Psoas muscle (tissue), 8 donors: Measurements from ENCODE around the gene SLC16A12. TPM values are rescaled to one million over a fixed set of nuclear protein-coding genes. Genes with fewer than 3 reads are reported as not detected.

Experiments
- ATAC-seq, 4 donors: fragments of 200-7000 bp; cut with Tn5 transposase; one replicate each; pipeline ENCODE4 v1.9.1; 2020; ENCODE audit warnings: moderate library complexity in 3 of 4, mild to moderate bottlenecking in 2 of 4
- DNase-seq, 2 donors: peaks; one replicate each; pipeline ENCODE4 v3.0.0-alpha.2; 2020
- H3K27ac ChIP-seq: fragments of 200-600 bp; one replicate; pipeline ENCODE4 v1.8.0; 2022
- H3K27me3 ChIP-seq, 3 donors: fragments of 200-600 bp in 1 of 3; one replicate each; pipeline versions ENCODE4 v1.6.1 to v1.8.0; 2013 to 2022; ENCODE audit warnings: low read length in 2 of 3, mild to moderate bottlenecking in 2 of 3, moderate library complexity in 1 of 3; ENCODE audit not compliant: insufficient read depth in 3 of 3
- H3K36me3 ChIP-seq, 2 donors: fragments of 200-600 bp in 1 of 2; one replicate each; pipeline versions ENCODE4 v1.6.1 to v1.8.0; 2013 to 2022; ENCODE audit warnings: low read depth in 1 of 2, mild to moderate bottlenecking in 1 of 2, moderate library complexity in 1 of 2; ENCODE audit not compliant: insufficient read depth in 1 of 2
- H3K4me1 ChIP-seq: fragments of 200-600 bp; one replicate; pipeline ENCODE4 v1.8.0; 2022
- H3K4me3 ChIP-seq: fragments of 200-600 bp; one replicate; pipeline ENCODE4 v1.8.0; 2022; ENCODE audit warnings: mild to moderate bottlenecking
- H3K9me3 ChIP-seq: fragments of 200-600 bp; one replicate; pipeline ENCODE4 v1.8.0; 2022
- WGBS, 3 donors: extraction: QIAGEN DNeasy Blood & Tissue Kit; methylation state at CpG; one replicate each; pipeline versions ENCODE4 v1.1.6 to v1.1.7; 2013; 5-methylcytosine and 5-hydroxymethylcytosine counted together
- intact Hi-C, 2 donors: fragments of 100-400 bp; cut with DNase I; formaldehyde crosslinking; loops; one replicate each; pipeline versions ENCODE4 v1.11.0 to v1.14.2; 2022
- polyA plus RNA-seq, 3 donors: library from polyadenylated mRNA; stranded (reverse); fragments of 200-250 nt; gene quantifications; one replicate each; pipeline ENCODE4 v1.2.3, GENCODE V29; 2013
- total RNA-seq, 4 donors: library from RNA; stranded (reverse); fragmentation: NEBNext Ultra II Directional in 2 of 4; extraction: Animal tissue kit (Norgen Biotek cat#: 25700) in 2 of 4; gene quantifications; one replicate each; pipeline versions ENCODE4 v1.2.1 to v1.2.4, GENCODE V29; 2021 to 2023
- TF ChIP-seq, protein P1 (sequence below): fragments of 200-600 bp; IDR thresholded peaks from one replicate; pipeline ENCODE4 v1.8.0; 2022; ENCODE audit warnings: antibody characterized with exemption
- donor health status: healthy with polysubstance abuse.
- donor health status: DM: no; HTN: no; CAD: no; lungs with moderate emphysema.
- donor health status: Bipolar disorder and iron deficiency.
- donor health status: healthy.
- donor health status: DM: yes; HTN: yes; CAD: no.
- donor health status: DM: no; HTN: no; CAD: no.
- donor health status: DM: no; HTN: no; CAD: no.
- donor health status: DM: yes; HTN: yes; CAD: no.

SLC16A12 gene
- total and polyA plus RNA-seq, 7 donors = 0.74 to 1.9 (median 1.2) TPM

DNA sequence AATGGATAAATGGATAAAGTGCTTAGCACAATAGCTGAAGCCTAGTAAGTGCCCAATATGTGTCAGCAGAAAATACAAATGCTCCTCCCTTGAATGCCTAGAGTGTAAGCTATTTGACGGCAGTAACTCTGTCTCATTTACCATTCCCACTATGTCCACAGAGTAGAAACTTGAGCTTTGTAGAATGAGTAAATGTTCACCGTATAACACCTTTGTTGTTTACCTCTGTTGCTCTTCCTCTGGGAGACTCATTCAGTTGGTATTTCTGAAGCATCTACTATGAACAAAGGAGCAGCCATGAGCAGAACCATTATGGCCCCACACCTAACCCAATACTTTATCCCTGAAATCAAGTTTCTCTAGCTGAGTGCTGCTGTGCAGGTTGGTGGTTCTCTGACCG, 8.4 kb upstream of the SLC16A12 start:
- no peak overlapping the region for H3K4me3 ChIP-seq
- H3K27ac ChIP-seq = no peak overlapping the region
- H3K36me3 ChIP-seq = no peaks in the 10 kb centered on the region
- ATAC-seq (no peak), DNase-seq (no peak)
- TF ChIP-seq, protein P1, sequence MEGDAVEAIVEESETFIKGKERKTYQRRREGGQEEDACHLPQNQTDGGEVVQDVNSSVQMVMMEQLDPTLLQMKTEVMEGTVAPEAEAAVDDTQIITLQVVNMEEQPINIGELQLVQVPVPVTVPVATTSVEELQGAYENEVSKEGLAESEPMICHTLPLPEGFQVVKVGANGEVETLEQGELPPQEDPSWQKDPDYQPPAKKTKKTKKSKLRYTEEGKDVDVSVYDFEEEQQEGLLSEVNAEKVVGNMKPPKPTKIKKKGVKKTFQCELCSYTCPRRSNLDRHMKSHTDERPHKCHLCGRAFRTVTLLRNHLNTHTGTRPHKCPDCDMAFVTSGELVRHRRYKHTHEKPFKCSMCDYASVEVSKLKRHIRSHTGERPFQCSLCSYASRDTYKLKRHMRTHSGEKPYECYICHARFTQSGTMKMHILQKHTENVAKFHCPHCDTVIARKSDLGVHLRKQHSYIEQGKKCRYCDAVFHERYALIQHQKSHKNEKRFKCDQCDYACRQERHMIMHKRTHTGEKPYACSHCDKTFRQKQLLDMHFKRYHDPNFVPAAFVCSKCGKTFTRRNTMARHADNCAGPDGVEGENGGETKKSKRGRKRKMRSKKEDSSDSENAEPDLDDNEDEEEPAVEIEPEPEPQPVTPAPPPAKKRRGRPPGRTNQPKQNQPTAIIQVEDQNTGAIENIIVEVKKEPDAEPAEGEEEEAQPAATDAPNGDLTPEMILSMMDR = no peak
- peaks cover 0 to 4% (median 0%) of the 10 kb centered on the region in 3 donors for H3K27me3 ChIP-seq
- 77 to 89% (median 88%) methylated on average over 3 of the region's 3 CpGs for WGBS, 3 donors
- H3K4me1 ChIP-seq = no peaks in the 10 kb centered on the region
- intact Hi-C loops = no loop called here
- H3K9me3 ChIP-seq = no peaks in the 10 kb centered on the region

DNA sequence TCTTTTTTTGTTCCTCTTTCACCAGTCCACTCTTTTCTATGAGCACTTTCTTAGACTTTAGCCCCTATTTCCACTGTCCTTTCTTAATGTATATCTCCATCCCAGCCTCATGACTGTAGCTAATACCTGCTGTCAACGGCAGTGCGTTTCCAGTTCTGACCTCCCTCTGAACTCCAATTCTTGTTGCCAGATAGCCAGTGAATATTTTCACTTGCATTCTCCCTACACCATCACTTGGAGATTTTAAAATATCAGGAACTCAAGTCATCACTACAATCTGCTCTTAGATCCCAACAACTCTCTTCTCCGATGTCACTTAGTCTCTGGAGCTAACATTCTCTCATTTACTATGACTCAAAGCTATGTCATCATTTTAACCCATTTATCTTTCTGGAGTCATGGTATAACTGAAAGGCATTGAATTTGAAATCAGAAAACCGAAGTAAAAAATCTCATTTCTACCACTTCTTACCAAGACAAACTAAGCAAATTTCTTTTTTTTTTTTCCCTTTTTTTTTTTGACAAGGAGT, 5.1 kb upstream of the SLC16A12 start:
- DNase-seq = no peak
- Histone ChIP-seq H3K27ac (no peak overlapping the region), H3K27me3 (peaks cover 0 to 22% (median 0%) of the 10 kb centered on the region in 3 donors), H3K36me3 (no peaks in the 10 kb centered on the region), H3K9me3 (no peaks in the 10 kb centered on the region), H3K4me1 (peaks cover 3% of the 10 kb centered on the region), H3K4me3 (no peak overlapping the region)
- ATAC-seq = no peak
- TF ChIP-seq, protein P1 = no peak
- WGBS, 3 donors = 77 to 86% (median 79%) methylated on average over 4 of the region's 4 CpGs
- intact Hi-C loops = no loop called here

DNA sequence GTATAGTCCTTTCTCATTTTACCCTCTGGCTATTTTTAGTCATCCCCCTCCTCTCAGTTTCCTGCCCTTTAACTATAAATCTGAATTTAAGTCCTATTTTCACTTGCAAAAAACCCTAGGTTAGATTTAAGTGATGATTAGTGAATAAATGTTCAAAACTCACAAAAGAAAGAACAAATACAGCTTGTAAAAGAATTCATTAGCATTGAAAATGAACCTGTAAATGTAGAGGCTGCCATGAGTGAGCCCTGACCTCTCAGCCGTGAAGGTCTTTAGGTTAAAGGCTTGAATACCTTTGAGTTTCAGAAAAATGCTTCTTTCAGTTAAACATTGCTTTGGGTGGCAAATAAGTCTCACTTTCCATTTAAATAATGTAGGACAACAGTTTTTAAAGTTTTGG, 2.0 kb upstream of the SLC16A12 start:
- Histone ChIP-seq H3K9me3 (no peaks in the 10 kb centered on the region), H3K27me3 (peaks cover 2 to 50% (median 2%) of the 10 kb centered on the region in 3 donors), H3K4me1 (peaks cover 7% of the 10 kb centered on the region), H3K4me3 (no peak overlapping the region), H3K36me3 (no peaks in the 10 kb centered on the region), H3K27ac (no peak overlapping the region)
- TF ChIP-seq, protein P1 = no peak
- ATAC-seq = no peak
- WGBS, 3 donors = 64 to 80% (median 71%) methylated on average over 1 of the region's 1 CpG
- no peak for DNase-seq
- intact Hi-C loops = no loop called here

- Histone ChIP-seq H3K27ac (peak overlapping the region; percentile 28), H3K9me3 (no peaks in the 10 kb centered on the region), H3K4me1 (peaks cover 7% of the 10 kb centered on the region), H3K36me3 (no peaks in the 10 kb centered on the region), H3K27me3 (peaks cover 2 to 59% (median 8%) of the 10 kb centered on the region in 3 donors), H3K4me3 (peak overlapping the region; percentile 60)
- no peak for DNase-seq
- intact Hi-C loops = no loop called here
- 19 to 27% (median 25%) methylated on average over 16 of the region's 16 CpGs for WGBS, 3 donors
- no peak for ATAC-seq
- TF ChIP-seq, protein P1 = no peak
Measured at GRCh38 chr10:89536013-89536354, 590 bp upstream of the SLC16A12 start.

DNA sequence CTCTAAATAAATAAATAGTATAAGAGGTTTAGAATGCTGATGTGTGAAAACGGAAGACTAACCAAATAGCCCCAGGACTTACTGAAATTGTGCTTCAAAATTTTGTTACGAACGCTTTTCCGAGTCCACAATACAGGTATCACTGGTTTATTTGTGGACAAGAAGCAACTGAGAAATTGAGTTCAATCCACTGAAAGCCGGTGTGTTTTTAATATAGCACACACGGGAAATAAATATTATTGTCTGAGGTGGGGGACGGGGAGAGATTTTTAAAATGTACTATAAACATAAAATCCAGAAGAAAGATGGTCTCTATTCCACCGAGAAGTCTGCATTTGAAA, 598 bp downstream of the SLC16A12 start:
- WGBS, 3 donors = 16 to 22% (median 19%) methylated on average over 8 of the region's 8 CpGs

More for the DNA sequence above, 598 bp downstream of the SLC16A12 start:
- Histone ChIP-seq H3K27me3 (peaks cover 2 to 60% (median 8%) of the 10 kb centered on the region in 3 donors), H3K4me3 (peak overlapping the region; percentile 60), H3K4me1 (peaks cover 7% of the 10 kb centered on the region), H3K27ac (no peak overlapping the region), H3K9me3 (no peaks in the 10 kb centered on the region), H3K36me3 (no peaks in the 10 kb centered on the region)
- DNase-seq (no peak), ATAC-seq (no peak)
- intact Hi-C loops = no loop called here
- TF ChIP-seq, protein P1 = no peak
